Measurements from ENCODE around the gene SLC22A16.

Gene SLC22A16

GRCh38 chr6:110410511-110410910 lies 65.9 kb downstream of the SLC22A16 start:
- H3K9me3 ChIP-seq (ENCODE audit: control insufficient read depth in 1 of 2, low read length in 2 of 2): no peaks in the 10 kb centered on the region
- H3K9ac ChIP-seq (ENCODE audit: low read depth in 1 of 2, low read length in 2 of 2): no peak overlapping the region
- no peak overlapping the region for H3K4me3 ChIP-seq (ENCODE audit: low read depth in 1 of 2, low read length in 2 of 2)
- no peak overlapping the region for H3K27ac ChIP-seq (ENCODE audit: low read depth, low read length)
- H3K27me3 ChIP-seq (ENCODE audit: control insufficient read depth in 1 of 2, insufficient read depth in 2 of 2, low read length in 2 of 2): no peaks in the 10 kb centered on the region
- peaks cover 0 to 15% of the 10 kb centered on the region in 2 donors for H3K36me3 ChIP-seq (ENCODE audit: control insufficient read depth in 1 of 2, insufficient read depth in 2 of 2, low read length in 2 of 2)
- peaks cover 0 to 9% of the 10 kb centered on the region in 2 donors for H3K4me1 ChIP-seq (ENCODE audit: control insufficient read depth in 1 of 2, insufficient read depth in 2 of 2, low read length in 2 of 2)

GRCh38 chr6:110409794-110410193 lies 66.6 kb downstream of the SLC22A16 start:
- H3K9ac ChIP-seq (ENCODE audit: low read depth in 1 of 2, low read length in 2 of 2): no peak overlapping the region
- peaks cover 0 to 15% of the 10 kb centered on the region in 2 donors for H3K36me3 ChIP-seq (ENCODE audit: control insufficient read depth in 1 of 2, insufficient read depth in 2 of 2, low read length in 2 of 2)
- H3K9me3 ChIP-seq (ENCODE audit: control insufficient read depth in 1 of 2, low read length in 2 of 2): no peaks in the 10 kb centered on the region

GRCh38 chr6:110408901-110409300 lies 67.5 kb downstream of the SLC22A16 start:
- H3K4me1 ChIP-seq (ENCODE audit: control insufficient read depth in 1 of 2, insufficient read depth in 2 of 2, low read length in 2 of 2): no peaks in the 10 kb centered on the region
- H3K27me3 ChIP-seq (ENCODE audit: control insufficient read depth in 1 of 2, insufficient read depth in 2 of 2, low read length in 2 of 2): no peaks in the 10 kb centered on the region
- no peak overlapping the region for H3K4me3 ChIP-seq (ENCODE audit: low read depth in 1 of 2, low read length in 2 of 2)
- H3K9me3 ChIP-seq (ENCODE audit: control insufficient read depth in 1 of 2, low read length in 2 of 2): no peaks in the 10 kb centered on the region
- peaks cover 0 to 15% of the 10 kb centered on the region in 2 donors for H3K36me3 ChIP-seq (ENCODE audit: control insufficient read depth in 1 of 2, insufficient read depth in 2 of 2, low read length in 2 of 2)
- no peak overlapping the region for H3K9ac ChIP-seq (ENCODE audit: low read depth in 1 of 2, low read length in 2 of 2)
- no peak overlapping the region for H3K27ac ChIP-seq (ENCODE audit: low read depth, low read length)

More at GRCh38 chr6:110409794-110410193, 66.6 kb downstream of the SLC22A16 start:
- Histone ChIP-seq H3K4me3 (ENCODE audit: low read depth in 1 of 2, low read length in 2 of 2) (no peak overlapping the region), H3K4me1 (ENCODE audit: control insufficient read depth in 1 of 2, insufficient read depth in 2 of 2, low read length in 2 of 2) (peaks cover 0 to 5% of the 10 kb centered on the region in 2 donors), H3K27me3 (ENCODE audit: control insufficient read depth in 1 of 2, insufficient read depth in 2 of 2, low read length in 2 of 2) (no peaks in the 10 kb centered on the region), H3K27ac (ENCODE audit: low read depth, low read length) (no peak overlapping the region)

- H3K27ac ChIP-seq (ENCODE audit: low read depth, low read length): no peak overlapping the region
Measured at GRCh38 chr6:110404607-110405006, 71.8 kb downstream of the SLC22A16 start.

GRCh38 chr6:110401585-110402176 lies 74.7 kb downstream of the SLC22A16 start:
- no peak overlapping the region for H3K9ac ChIP-seq (ENCODE audit: low read depth in 1 of 2, low read length in 2 of 2)
- H3K4me1 ChIP-seq (ENCODE audit: control insufficient read depth in 1 of 2, insufficient read depth in 2 of 2, low read length in 2 of 2): no peaks in the 10 kb centered on the region
- H3K36me3 ChIP-seq (ENCODE audit: control insufficient read depth in 1 of 2, insufficient read depth in 2 of 2, low read length in 2 of 2): peaks cover 0 to 3% of the 10 kb centered on the region in 2 donors
- H3K9me3 ChIP-seq (ENCODE audit: control insufficient read depth in 1 of 2, low read length in 2 of 2): no peaks in the 10 kb centered on the region
- no peak overlapping the region for H3K27ac ChIP-seq (ENCODE audit: low read depth, low read length)
- no peak overlapping the region for H3K4me3 ChIP-seq (ENCODE audit: low read depth in 1 of 2, low read length in 2 of 2)
- no peaks in the 10 kb centered on the region for H3K27me3 ChIP-seq (ENCODE audit: control insufficient read depth in 1 of 2, insufficient read depth in 2 of 2, low read length in 2 of 2)

More at GRCh38 chr6:110404607-110405006, 71.8 kb downstream of the SLC22A16 start:
- no peak overlapping the region for H3K9ac ChIP-seq (ENCODE audit: low read depth in 1 of 2, low read length in 2 of 2)
- H3K36me3 ChIP-seq (ENCODE audit: control insufficient read depth in 1 of 2, insufficient read depth in 2 of 2, low read length in 2 of 2): peaks cover 0 to 13% of the 10 kb centered on the region in 2 donors
- H3K27me3 ChIP-seq (ENCODE audit: control insufficient read depth in 1 of 2, insufficient read depth in 2 of 2, low read length in 2 of 2): no peaks in the 10 kb centered on the region
- H3K9me3 ChIP-seq (ENCODE audit: control insufficient read depth in 1 of 2, low read length in 2 of 2): no peaks in the 10 kb centered on the region
- H3K4me3 ChIP-seq (ENCODE audit: low read depth in 1 of 2, low read length in 2 of 2): no peak overlapping the region
- H3K4me1 ChIP-seq (ENCODE audit: control insufficient read depth in 1 of 2, insufficient read depth in 2 of 2, low read length in 2 of 2): no peaks in the 10 kb centered on the region

GRCh38 chr6:110400208-110400607 lies 76.2 kb downstream of the SLC22A16 start:
- H3K9me3 ChIP-seq (ENCODE audit: control insufficient read depth in 1 of 2, low read length in 2 of 2): no peaks in the 10 kb centered on the region
- H3K27me3 ChIP-seq (ENCODE audit: control insufficient read depth in 1 of 2, insufficient read depth in 2 of 2, low read length in 2 of 2): no peaks in the 10 kb centered on the region
- peaks cover 0 to 3% of the 10 kb centered on the region in 2 donors for H3K36me3 ChIP-seq (ENCODE audit: control insufficient read depth in 1 of 2, insufficient read depth in 2 of 2, low read length in 2 of 2)
- no peak overlapping the region for H3K9ac ChIP-seq (ENCODE audit: low read depth in 1 of 2, low read length in 2 of 2)
- H3K4me1 ChIP-seq (ENCODE audit: control insufficient read depth in 1 of 2, insufficient read depth in 2 of 2, low read length in 2 of 2): no peaks in the 10 kb centered on the region
- H3K4me3 ChIP-seq (ENCODE audit: low read depth in 1 of 2, low read length in 2 of 2): peak overlapping the region; percentile 50 to 57
- H3K27ac ChIP-seq (ENCODE audit: low read depth, low read length): no peak overlapping the region

- Histone ChIP-seq H3K4me3 (ENCODE audit: low read depth in 1 of 2, low read length in 2 of 2) (peak overlapping the region; percentile 50 to 57), H3K36me3 (ENCODE audit: control insufficient read depth in 1 of 2, insufficient read depth in 2 of 2, low read length in 2 of 2) (peaks cover 0 to 3% of the 10 kb centered on the region in 2 donors), H3K27me3 (ENCODE audit: control insufficient read depth in 1 of 2, insufficient read depth in 2 of 2, low read length in 2 of 2) (no peaks in the 10 kb centered on the region), H3K9me3 (ENCODE audit: control insufficient read depth in 1 of 2, low read length in 2 of 2) (no peaks in the 10 kb centered on the region), H3K27ac (ENCODE audit: low read depth, low read length) (no peak overlapping the region), H3K9ac (ENCODE audit: low read depth in 1 of 2, low read length in 2 of 2) (no peak overlapping the region), H3K4me1 (ENCODE audit: control insufficient read depth in 1 of 2, insufficient read depth in 2 of 2, low read length in 2 of 2) (no peaks in the 10 kb centered on the region)
Measured at GRCh38 chr6:110399219-110400071, 77.0 kb downstream of the SLC22A16 start.

GRCh38 chr6:110398778-110399177 lies 77.6 kb downstream of the SLC22A16 start:
- Histone ChIP-seq H3K27ac (ENCODE audit: low read depth, low read length) (no peak overlapping the region), H3K9ac (ENCODE audit: low read depth in 1 of 2, low read length in 2 of 2) (no peak overlapping the region), H3K36me3 (ENCODE audit: control insufficient read depth in 1 of 2, insufficient read depth in 2 of 2, low read length in 2 of 2) (peaks cover 0 to 3% of the 10 kb centered on the region in 2 donors), H3K9me3 (ENCODE audit: control insufficient read depth in 1 of 2, low read length in 2 of 2) (no peaks in the 10 kb centered on the region), H3K4me1 (ENCODE audit: control insufficient read depth in 1 of 2, insufficient read depth in 2 of 2, low read length in 2 of 2) (no peaks in the 10 kb centered on the region), H3K27me3 (ENCODE audit: control insufficient read depth in 1 of 2, insufficient read depth in 2 of 2, low read length in 2 of 2) (no peaks in the 10 kb centered on the region), H3K4me3 (ENCODE audit: low read depth in 1 of 2, low read length in 2 of 2) (no peak overlapping the region)

- no peaks in the 10 kb centered on the region for H3K27me3 ChIP-seq (ENCODE audit: control insufficient read depth in 1 of 2, insufficient read depth in 2 of 2, low read length in 2 of 2)
- no peaks in the 10 kb centered on the region for H3K4me1 ChIP-seq (ENCODE audit: control insufficient read depth in 1 of 2, insufficient read depth in 2 of 2, low read length in 2 of 2)
- peaks cover 0 to 3% of the 10 kb centered on the region in 2 donors for H3K36me3 ChIP-seq (ENCODE audit: control insufficient read depth in 1 of 2, insufficient read depth in 2 of 2, low read length in 2 of 2)
- no peak overlapping the region for H3K27ac ChIP-seq (ENCODE audit: low read depth, low read length)
- H3K9ac ChIP-seq (ENCODE audit: low read depth in 1 of 2, low read length in 2 of 2): no peak overlapping the region
- no peak overlapping the region for H3K4me3 ChIP-seq (ENCODE audit: low read depth in 1 of 2, low read length in 2 of 2)
- H3K9me3 ChIP-seq (ENCODE audit: control insufficient read depth in 1 of 2, low read length in 2 of 2): no peaks in the 10 kb centered on the region
Measured at GRCh38 chr6:110395221-110395620, 81.2 kb downstream of the SLC22A16 start.

- no peak overlapping the region for H3K9ac ChIP-seq (ENCODE audit: low read depth in 1 of 2, low read length in 2 of 2)
- H3K9me3 ChIP-seq (ENCODE audit: control insufficient read depth in 1 of 2, low read length in 2 of 2): no peaks in the 10 kb centered on the region
- H3K27me3 ChIP-seq (ENCODE audit: control insufficient read depth in 1 of 2, insufficient read depth in 2 of 2, low read length in 2 of 2): no peaks in the 10 kb centered on the region
- H3K36me3 ChIP-seq (ENCODE audit: control insufficient read depth in 1 of 2, insufficient read depth in 2 of 2, low read length in 2 of 2): peaks cover 0 to 3% of the 10 kb centered on the region in 2 donors
- H3K4me1 ChIP-seq (ENCODE audit: control insufficient read depth in 1 of 2, insufficient read depth in 2 of 2, low read length in 2 of 2): no peaks in the 10 kb centered on the region
- no peak overlapping the region for H3K4me3 ChIP-seq (ENCODE audit: low read depth in 1 of 2, low read length in 2 of 2)
- no peak overlapping the region for H3K27ac ChIP-seq (ENCODE audit: low read depth, low read length)
Measured at GRCh38 chr6:110394409-110394808, 82.0 kb downstream of the SLC22A16 start.

Measured in duodenal mucosa (tissue), 2 donors.